DMS153 treated with DMSO at 0.1 percent for 48 hours (cell line): Measurements from ENCODE around the gene TMEM150B.

Source experiments
- DNase-seq: peaks from one replicate; lab custom pipeline; 2025; ENCODE audit not compliant: unreplicated experiment; lab: John Stamatoyannopoulos, UW

TMEM150B gene

GRCh38 chr19:55355213-55355821 is 30.2 kb upstream of the TMEM150B start:
- DNase-seq = no peak

- DNase-seq = no peak
These were observed 29.6 kb upstream of the TMEM150B start, which contains the start of gene COX6B2 for GRCh38 chr19:55354698-55355212. Gene COX6B2 (minus strand): TSS chr19:55354719. CDS start chr19:55354521, 198 bp downstream.

GRCh38 chr19:55353803-55354697 is 28.9 kb upstream of the TMEM150B start:
- peak; percentile 28 for DNase-seq

- DNase-seq = no peak
These were observed 28.2 kb upstream of the TMEM150B start for GRCh38 chr19:55353356-55353802.

- no peak for DNase-seq
These were observed 27.5 kb upstream of the TMEM150B start for GRCh38 chr19:55352549-55353145.

- DNase-seq = no peak
These were observed 26.9 kb upstream of the TMEM150B start for GRCh38 chr19:55352040-55352439.

- no peak for DNase-seq
These were observed 25.6 kb upstream of the TMEM150B start for GRCh38 chr19:55350620-55351315.

GRCh38 chr19:55348317-55349034 is 23.3 kb upstream of the TMEM150B start:
- DNase-seq = no peak

GRCh38 chr19:55347442-55348009 is 22.4 kb upstream of the TMEM150B start:
- DNase-seq = no peak

GRCh38 chr19:55346725-55347441 is 21.7 kb upstream of the TMEM150B start:
- DNase-seq = no peak

- no peak for DNase-seq
These were observed 20.9 kb upstream of the TMEM150B start for GRCh38 chr19:55345818-55346724.

- DNase-seq = no peak
These were observed 20.1 kb upstream of the TMEM150B start for GRCh38 chr19:55345101-55345817.

- no peak for DNase-seq
These were observed 19.3 kb upstream of the TMEM150B start for GRCh38 chr19:55344444-55344843.

GRCh38 chr19:55341595-55342531 is 16.7 kb upstream of the TMEM150B start:
- no peak for DNase-seq

GRCh38 chr19:55341171-55341588 is 16.0 kb upstream of the TMEM150B start:
- no peak for DNase-seq

- no peak for DNase-seq
These were observed 15.6 kb upstream of the TMEM150B start for GRCh38 chr19:55340784-55341147.
